GM21515 (cell line): ENCODE measurements around the gene CHPF2.

Experiments
- ATAC-seq: cut with Tn5 transposase; IDR thresholded peaks from one replicate; pipeline ENCODE4 v1.9.1; 2021; ENCODE audit not compliant: unreplicated experiment

Gene CHPF2

DNA sequence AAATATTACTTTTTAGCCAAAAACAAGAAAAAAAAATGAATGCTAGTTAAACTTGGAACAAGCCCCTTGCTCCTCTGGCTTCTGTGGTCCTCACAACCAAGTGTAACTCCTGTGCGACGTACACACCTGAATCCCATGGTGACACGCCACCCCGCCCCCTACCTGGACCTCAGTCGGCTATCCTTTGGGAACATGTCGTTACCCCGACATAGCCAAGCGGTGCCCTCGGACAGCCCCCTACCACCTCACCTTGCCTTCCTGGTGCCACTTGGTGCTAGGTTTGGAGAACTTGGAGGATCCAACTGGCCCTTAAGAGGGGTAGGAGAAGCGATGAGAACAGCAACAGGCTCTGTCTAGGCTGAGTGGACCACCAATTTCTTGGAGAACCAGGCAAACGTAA lies 28.2 kb downstream of the CHPF2 start:
- no peak for ATAC-seq

DNA sequence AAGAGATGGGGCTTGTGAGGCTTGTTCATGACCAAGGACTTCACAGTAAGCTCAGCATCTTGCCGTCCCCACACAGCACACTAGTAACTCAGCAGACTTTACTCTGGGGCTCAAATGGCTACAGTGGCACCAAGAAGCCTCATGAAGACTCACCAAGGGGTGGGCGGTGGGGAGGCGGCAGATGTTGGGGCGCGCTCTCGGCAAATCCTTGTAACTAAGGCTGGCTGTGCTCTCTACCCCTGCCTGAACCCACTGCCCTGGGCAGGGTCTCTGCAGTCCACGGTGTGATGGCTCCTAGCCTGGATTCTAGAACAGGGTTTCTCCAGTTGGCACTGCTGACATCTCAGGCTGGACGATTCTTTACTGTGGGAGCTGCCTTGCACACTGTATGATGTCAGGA lies 28.6 kb downstream of the CHPF2 start:
- ATAC-seq = no peak

DNA sequence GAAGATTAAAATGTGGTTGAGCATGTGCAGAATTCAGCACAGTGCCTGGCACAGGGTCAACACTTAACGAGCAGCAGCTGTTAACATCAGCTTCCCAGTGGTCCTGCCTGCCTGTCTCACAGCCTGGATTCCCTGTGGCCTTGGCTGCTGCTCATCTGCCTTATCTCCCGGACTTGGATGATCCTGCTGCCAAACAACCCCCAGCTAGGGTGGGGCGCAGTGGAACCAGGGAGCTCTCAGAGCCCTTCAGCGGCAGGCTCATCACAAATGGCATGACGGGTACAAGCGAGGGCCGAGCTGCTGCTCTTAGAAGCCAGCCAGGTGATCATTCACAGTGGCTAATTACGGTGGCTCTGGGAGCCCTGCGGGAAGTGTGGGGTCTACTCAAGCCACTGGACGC lies 29.2 kb downstream of the CHPF2 start:
- ATAC-seq = no peak

DNA sequence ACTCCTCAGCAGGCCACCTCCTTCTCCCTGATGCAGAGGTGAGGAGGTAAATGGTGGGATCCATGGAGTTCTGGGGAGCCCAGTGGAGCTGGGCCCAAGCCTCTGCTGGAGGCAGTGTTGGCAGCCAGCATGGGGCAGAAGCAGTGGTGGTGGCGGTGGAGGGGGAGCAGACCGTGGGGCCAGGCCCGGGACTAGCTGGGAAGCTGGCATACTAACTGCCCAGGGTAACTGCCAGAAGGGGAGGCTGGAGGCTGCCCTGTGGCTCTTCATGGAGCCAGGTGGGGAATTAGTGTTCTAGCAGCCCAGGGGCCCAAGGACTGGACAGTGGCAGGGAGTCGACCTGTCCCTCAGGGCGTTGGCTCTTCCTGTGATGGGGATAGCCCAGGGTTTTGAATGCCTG lies 32.3 kb downstream of the CHPF2 start:
- no peak for ATAC-seq

DNA sequence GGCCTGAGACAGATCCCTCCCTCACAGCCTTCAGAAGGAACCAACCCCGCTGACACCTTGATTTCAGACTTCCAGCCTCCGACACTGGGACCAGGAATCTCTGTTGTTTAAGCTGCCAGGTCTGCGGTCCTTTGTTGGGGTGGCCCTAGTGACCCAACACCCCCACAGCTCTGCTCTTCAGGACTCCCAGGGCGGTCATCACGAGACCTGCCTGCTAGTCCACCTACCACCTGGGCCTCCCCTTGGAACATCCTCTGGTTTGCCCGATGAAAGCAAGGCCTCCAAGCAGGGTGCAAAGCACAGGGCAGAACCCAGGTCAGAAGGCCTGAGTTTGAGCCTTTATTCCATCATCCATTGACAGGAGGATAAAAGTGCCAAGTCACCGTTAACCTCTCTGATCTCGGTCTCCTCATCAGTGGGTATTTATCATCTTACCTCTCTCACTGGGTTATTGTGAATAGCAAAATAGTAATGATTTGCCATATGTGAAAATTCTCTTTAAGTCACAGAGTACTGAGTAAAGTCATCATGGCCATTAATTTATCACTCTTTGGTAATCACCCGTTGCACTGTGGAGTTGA lies 33.2 kb downstream of the CHPF2 start:
- no peak for ATAC-seq

DNA sequence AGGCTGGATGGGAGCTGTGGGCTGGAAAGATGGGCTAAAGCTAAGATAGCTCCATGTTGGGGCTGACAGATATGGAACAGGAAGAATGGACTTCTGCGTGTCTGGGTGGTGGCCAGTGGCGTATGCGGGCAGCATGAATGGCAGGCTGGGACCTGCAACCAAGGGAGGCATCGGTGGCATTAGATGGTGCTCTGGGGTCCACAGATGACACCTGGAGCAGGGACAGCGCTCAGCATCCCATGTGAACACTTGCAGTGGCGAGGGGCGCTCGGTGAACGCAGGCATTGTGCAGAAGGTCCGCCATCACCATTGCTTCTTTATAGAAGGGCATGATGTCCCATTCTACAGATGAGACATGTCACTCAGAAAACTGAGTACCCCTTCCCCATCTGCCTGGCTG lies 37.2 kb downstream of the CHPF2 start:
- no peak for ATAC-seq

DNA sequence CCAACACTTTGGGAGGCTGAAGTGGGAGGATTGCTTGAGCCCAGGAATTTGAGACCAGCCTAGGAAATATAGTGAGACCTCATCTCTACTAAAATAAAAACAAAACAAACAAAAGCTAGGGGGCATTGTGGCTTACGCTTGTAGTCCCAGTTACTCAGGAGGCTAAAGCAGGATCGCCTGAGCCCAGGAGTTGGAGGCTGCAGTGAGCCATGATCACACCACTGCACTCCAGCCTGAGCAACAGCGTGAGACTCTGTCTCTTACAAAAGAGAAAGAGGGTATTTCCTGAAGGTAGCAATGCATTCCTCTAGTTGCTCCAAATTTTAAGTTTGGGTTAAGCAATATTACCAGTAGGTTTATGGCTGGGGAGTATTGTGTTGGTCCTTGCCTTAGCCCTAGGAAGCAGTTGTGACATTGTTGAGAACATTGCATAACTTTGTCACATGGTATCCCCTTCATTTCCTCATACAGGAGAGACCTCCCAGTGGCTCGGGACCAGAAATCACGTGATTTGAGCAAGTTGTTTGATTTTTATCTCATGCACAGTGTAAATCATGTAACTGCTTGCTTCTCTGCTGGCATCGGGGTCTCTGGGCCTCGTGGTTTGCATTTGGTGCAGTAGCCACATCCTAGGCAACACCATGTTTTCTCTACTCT lies 39.5 kb downstream of the CHPF2 start:
- no peak for ATAC-seq

DNA sequence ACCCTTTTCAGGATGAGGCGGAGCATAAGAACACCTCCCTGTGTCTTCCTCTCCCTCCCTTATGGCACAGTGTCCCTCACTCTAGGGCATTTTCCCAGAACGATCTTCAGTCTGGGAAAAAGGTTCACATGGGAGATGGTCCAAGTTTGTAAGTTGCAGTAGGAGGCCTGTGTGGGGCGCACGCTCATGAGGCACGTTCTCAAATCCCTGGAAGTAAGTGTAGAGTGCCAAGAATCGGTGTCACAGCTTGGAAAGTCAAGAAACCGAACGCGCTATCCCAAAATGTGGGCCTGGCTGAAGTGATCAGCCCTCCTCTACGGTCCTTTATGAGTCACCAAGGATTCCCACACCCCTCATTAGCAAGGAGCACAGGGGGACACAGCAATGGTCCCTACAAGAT lies 40.1 kb downstream of the CHPF2 start:
- ATAC-seq = no peak

DNA sequence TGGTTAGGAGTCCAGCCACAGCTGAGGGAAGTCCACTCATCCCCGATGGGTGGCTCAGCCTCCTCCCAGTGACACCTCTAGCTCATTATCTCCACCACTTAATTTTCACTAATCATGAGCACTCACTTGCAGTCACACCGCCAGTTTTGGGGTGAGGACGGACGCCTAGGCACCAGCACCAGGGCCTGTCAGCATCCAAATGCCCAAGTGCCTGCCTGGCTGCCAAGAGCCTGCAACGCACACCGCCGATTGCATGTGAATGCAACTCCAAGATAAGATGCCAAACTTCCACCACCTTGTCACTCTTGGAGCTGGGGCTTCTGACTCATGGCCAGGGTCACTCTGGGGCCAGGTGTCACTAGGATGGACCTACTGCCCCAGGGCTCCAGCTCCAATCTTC lies 40.6 kb downstream of the CHPF2 start:
- ATAC-seq = no peak

DNA sequence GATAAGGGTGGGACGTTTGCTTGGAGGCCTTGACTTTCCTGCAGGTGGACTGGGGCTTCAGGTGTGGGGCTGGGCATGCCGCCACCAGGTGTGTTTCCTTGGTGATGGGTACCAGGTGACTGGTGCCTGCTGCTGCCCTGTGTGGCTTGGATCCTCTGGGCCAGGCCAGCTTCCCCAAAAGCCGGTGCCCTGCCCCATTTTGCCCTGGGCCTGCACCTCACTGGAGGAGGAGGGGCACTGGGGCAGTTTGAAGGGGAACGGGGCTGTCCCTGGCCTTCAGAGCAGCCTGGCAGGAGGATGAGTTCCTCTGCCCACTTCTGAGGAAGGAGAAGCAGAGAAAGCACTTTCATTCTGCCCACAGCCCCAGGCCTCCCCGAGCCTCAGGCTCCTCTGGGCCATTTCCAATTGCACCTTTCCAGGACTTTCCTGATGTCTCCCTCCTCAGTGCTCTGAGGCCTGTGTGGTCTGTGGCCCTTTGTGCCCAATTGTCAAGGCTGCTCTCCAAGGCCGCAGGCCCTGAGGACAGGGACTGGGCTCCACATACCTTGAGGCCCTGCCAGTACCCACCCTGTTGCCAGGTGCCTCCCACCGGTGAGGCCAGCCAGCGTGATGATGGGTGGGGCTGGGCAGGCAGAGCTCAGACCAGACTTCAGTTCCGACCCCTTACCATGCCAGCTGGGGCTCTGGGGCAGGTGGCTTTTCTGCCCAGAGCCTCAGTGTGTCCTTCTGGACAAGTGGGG lies 41.5 kb downstream of the CHPF2 start:
- no peak for ATAC-seq

DNA sequence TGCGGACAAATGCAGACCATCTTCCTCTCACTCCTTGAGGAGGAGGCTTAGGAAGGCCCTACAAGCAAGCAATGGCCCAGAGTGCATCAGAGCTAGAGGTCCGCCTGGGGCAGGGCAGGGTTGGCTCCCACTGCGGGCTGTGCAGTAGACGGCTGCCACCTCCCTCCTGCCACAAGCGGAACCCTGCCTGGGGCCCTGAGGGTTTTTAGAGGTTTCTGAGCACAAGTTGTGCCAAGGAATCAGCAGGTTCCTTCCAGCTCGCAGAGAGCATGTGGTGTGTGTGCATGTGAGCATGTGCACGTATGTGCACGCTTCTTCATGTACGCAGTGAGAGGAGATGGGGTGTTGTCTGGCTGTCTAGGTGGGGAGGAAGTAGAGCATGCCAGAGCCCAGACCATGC lies 42.1 kb downstream of the CHPF2 start:
- no peak for ATAC-seq

DNA sequence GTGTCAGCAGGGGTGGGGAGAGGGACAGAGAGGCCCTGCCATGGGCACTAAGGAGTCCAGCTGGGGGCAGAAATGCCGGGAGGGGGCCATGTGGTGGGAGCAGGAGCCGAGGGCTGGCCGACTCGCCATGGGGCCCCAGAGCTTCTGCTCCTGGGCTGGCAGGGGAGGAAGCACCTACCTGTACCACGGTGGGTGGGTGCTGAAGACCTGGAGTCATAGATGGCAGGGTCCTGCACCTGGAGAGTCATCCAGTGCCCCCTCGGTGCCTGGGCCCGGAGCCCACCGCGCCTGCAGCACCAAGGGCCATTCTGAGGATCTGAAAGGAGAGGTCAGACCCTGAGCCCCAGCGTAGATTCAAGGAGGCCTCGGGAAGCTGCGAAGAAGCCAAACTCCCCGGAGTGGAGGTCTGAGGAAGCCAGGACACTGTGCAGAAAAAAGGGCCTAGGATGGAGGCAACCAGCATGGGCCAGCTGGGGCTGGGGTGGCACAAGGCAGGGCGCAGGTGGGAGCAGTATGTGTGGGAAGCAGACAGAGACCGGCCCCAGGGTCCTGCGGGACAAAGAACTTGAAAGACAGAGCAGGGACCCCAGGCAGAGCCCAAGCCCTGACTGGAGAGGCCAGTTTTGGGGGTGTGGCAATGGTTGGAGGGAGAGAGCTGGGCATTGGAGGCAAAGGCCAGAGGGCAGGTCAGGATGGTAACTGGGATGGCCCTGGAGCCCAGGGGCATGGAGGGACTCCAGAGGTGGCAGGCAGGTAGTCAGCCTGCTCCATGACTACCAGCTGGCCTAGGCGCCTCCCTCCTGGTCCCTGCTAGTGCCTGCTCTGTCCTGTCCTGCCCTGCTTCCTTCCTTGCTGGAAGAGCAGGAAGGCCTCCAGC lies 42.9 kb downstream of the CHPF2 start:
- ATAC-seq = no peak

DNA sequence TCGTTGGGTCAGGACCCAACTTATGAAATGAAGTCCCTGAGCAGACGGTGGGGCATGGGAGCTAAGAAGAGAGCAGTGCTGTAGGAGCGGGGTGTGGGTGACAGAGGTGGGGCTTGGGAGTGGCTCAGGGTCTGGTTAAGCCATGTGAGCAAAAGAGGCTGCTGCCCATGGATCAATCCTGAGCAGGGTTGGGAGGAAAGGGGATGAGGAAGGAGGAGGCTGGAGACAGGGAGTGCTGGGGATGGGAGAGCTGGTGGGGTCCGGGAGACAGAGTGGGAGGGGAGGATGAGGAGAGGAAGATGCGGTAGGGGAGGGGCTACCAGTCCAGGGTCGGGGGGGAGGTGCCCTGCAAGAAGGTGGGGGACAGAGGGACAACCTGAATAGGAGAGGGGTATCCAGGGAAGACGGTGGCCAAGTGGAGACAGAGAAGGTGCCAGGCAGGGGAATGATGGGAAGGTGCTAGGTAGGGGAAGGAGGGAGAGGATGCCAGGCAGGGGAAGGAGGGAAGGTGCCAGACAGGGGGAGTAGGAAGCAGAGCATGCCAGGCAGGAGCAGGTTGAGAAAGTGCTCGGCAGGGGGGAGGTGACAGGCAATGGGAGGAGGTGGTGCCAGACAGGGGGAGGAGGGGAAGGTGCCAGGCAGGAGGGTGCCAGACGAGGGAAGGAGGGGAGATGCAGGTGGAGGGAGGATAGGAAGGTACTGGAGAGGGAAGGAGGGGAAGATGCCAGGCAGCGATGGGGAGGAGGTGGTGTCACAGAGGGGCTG lies 43.7 kb downstream of the CHPF2 start:
- no peak for ATAC-seq

DNA sequence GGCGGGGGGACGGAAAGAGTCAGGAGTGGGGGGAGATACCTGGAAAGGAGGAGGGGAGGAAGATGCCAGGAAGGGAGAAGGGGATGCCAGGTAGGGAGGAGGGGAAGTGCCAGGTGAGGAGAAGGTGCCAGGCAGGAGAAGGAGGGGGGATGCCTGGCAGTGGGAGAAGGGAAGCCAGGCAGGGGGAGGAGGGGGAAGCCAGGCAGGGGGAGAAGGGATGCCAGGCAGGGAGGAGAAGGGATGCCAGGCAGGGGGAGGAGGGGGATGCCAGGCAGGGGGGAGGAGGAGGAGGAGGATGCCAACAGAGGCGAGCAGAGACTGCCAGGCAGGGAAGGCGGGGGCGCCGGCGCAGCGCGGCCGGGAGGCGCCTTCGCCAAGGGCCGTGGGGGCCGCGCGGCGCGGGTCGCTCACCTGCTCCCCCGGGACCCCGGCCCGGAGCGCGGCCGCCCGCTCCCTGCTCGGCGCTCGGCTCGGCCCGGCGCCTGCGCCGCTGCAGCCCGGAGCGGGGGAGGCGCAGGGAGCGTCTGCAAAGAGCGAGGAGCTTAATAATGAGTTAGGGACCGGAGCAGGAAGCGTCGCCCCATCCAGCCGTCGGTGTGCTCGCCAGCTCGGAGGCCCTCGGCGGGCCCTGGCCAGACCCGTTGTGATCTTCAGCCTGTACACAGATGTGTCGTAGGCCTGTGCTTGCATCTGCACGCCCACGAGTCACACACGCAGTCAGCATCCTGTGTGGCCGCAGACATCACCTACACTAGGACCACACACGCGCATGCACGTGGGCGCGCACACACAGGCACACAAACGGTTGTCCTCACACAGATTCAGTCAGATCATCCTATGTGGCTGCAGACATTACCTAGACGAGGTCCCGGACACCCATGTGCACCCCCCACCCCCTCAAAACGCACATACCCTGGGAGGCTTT lies 44.6 kb downstream of the CHPF2 start:
- no peak for ATAC-seq

DNA sequence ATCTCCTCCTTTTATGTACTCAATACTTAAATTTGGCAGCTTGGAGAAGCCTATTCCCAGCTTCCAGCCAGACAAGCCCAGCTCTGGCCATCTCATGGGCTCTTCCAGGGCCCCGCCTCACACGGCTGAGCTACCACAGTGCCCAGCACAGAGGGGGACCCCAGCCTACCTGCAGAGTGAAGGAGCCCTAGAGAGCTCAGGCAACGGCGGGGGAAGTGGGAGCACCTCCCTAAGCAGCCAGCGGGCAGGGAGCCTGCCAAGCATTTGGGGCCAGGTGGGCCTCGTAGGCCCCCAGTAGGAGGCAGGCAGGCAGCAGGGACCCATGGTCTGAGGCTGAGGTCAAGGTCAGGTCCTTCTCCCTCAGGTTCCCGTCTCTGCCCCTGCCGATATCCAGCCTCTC lies 45.3 kb downstream of the CHPF2 start:
- no peak for ATAC-seq

DNA sequence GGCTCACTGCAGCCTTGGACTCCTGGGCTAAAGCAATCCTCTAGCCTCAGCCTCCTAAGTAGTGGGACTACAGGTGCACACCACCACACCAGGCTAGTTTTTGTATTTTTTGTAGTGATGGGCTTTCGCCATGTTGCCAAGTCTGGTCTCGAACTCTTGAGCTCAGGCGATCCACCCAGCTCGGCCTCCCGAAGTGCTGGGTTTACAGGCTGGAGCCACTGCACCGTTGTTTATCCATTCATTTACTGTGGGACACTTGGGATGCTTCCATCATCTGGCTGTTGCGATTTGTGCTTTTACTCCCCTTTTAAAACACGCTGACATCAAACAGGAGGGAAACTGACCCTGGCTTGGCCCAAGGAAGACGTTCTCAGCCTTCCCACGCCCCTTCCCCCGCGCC lies 46.7 kb downstream of the CHPF2 start:
- no peak for ATAC-seq

DNA sequence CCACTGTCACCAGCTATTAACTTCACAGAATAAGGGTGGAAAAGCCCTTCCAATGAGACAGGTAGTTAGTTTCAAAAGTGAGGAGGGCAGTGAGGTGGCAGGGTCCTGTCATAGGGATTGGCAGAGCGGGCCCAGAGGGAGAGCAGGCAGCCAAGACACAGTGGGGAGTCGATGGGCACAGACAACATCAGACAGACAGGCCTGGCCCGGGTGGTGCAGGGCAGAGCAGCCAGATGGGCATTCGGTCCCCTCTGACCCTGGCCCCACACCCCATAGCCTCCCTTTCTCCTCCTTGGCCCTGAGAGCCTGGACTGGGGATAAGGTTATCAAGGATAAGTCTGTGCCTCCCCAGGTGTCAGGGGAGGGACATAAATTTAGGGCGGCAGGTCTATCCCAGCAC lies 47.6 kb downstream of the CHPF2 start:
- ATAC-seq = no peak

DNA sequence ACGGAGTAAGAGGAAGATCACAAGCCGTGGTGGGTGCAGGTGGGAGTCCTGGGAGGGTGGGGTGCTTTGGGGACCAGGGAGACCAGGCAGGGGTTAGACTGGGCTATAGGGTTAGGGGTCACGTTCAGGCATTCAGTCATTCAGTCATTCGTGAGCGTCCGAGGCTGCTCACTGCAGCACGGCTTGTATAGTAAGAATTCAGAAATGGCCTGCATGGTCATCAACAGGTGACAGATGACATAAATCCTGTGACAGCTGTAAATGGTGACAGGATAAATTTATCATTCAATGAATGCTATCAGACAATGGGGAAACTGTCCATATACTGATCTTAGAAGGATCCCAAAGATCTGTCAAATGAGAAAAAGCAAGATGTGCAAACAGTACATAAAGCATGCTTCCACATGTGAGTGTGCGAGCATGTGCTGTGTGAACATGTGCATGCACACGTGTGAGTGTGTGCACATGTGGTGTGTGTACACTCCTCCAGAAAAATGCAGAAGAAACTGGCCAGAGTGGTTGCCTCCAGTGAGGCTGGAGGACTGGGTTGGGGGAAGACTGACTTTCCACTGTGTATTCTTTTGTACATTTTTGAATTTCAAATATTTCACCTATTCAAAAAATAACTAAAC lies 48.2 kb downstream of the CHPF2 start:
- ATAC-seq = no peak

DNA sequence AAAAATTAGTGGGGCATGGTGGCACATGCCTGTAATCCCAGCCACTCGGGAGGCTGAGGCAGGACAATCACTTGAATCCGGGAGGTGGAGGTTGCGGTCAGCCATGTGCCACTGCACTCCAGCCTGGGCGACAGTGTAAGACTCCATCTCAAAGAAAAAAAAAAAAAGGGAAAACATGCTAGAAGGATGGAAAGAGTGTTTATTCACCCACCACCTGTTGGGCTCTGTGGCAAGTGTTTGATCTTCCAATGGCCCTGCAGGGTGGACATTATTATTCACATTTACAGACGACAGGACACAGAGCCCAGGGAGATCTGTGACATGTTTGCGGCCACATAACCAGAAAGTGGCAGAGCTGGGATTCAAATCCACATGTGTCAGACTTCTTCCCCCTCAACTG lies 49.4 kb downstream of the CHPF2 start:
- no peak for ATAC-seq
